ENCODE results near the gene KAZN.

GRCh38 chr1:14897080-14897449 lies 298.6 kb downstream of the KAZN start:
- TF ChIP-seq CTCF (IDR thresholded peaks at IDR 0.05; ENCODE audit: low read depth, low read length, poor library complexity, severe bottlenecking): no peak
- TF ChIP-seq EZH2phosphoT487 (IDR thresholded peaks at IDR 0.05; ENCODE audit: borderline replicate concordance, low read length): no peak
